ENCODE data around the gene LGALS8. TPM values are rescaled to one million over a fixed set of nuclear protein-coding genes. Genes with fewer than 3 reads are reported as not detected.
"Not testable (repeated sequence)": the region's sequence is repeated elsewhere in the genome, so short reads cannot be mapped to it uniquely, and the experiment has no call there.

LGALS8 gene
- total and polyA plus RNA-seq, 4 donors = 29.9 to 160 (median 53.1) TPM

DNA sequence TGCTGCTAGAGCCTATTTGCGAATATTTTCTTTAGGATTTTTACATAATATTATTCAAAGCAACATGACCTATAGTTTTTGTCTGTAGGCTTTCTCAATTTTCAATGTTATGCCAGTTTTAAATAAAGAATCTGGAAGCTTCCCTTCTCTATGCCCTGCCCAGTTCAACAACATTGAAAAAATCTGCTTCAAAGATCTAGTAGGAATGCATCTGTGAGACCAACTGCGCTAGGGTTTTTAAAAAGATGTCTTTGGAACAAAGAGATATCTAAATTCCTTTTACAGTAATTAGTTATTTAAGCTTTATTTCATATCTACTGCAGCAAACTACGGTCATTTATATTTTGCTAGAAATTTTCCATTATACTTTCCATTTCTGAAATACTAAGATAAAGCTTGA, 54.9 kb downstream of the LGALS8 start:
- TF ChIP-seq, protein P1, sequence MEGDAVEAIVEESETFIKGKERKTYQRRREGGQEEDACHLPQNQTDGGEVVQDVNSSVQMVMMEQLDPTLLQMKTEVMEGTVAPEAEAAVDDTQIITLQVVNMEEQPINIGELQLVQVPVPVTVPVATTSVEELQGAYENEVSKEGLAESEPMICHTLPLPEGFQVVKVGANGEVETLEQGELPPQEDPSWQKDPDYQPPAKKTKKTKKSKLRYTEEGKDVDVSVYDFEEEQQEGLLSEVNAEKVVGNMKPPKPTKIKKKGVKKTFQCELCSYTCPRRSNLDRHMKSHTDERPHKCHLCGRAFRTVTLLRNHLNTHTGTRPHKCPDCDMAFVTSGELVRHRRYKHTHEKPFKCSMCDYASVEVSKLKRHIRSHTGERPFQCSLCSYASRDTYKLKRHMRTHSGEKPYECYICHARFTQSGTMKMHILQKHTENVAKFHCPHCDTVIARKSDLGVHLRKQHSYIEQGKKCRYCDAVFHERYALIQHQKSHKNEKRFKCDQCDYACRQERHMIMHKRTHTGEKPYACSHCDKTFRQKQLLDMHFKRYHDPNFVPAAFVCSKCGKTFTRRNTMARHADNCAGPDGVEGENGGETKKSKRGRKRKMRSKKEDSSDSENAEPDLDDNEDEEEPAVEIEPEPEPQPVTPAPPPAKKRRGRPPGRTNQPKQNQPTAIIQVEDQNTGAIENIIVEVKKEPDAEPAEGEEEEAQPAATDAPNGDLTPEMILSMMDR (IDR thresholded peaks at IDR 0.05; ENCODE audit: control extremely low read depth, extremely low read depth) = no peak

DNA sequence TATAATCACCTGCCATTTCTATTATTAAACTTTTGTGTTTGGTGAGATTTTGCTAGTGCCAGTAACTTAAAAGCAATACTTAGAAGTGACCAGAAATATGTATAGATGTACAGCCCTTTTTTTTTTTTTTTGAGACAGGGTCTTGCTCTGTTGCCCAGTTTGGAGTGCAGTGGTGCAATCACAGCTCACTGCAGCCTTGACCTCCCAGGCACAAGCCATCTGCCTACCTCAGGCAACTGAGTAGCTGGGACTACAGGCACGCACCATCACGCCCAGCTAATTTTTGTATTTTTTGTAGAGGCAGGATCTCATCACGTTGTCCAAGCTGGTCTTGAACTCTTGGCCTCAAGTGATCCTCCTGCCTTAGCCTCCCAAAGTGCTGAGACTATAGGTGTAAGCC, 56.6 kb downstream of the LGALS8 start:
- DNase-seq; H3K27ac ChIP-seq (ENCODE audit: low read depth in 1 of 2, low read length in 1 of 2); H3K4me3 ChIP-seq; H3K4me1 ChIP-seq (ENCODE audit: control insufficient read depth in 5 of 5, insufficient read depth in 5 of 5, low read length in 5 of 5); H3K9me3 ChIP-seq (ENCODE audit: control insufficient read depth in 4 of 4, insufficient read depth in 3 of 4, low read length in 3 of 4); H3K9ac ChIP-seq (ENCODE audit: insufficient read depth in 1 of 2, low read length in 2 of 2); H3K27me3 ChIP-seq (ENCODE audit: control insufficient read depth in 3 of 3, insufficient read depth in 3 of 3, low read length in 2 of 3); ATAC-seq (ENCODE audit: insufficient read depth, low FRiP score): not testable (repeated sequence)
- peaks cover 16 to 30% (median 25%) of the 10 kb centered on the region in 4 donors for H3K36me3 ChIP-seq (ENCODE audit: control insufficient read depth in 4 of 4, insufficient read depth in 4 of 4, low read length in 4 of 4)
- WGBS, 2 donors = 96 to 97% methylated on average over 3 of the region's 3 CpGs

More for the DNA sequence above, 54.9 kb downstream of the LGALS8 start:
- H3K4me1 ChIP-seq (ENCODE audit: control insufficient read depth in 5 of 5, insufficient read depth in 5 of 5, low read length in 5 of 5) = no peaks in the 10 kb centered on the region
- no peak overlapping the region for H3K27ac ChIP-seq (ENCODE audit: low read depth in 1 of 2, low read length in 1 of 2)
- ATAC-seq (ENCODE audit: insufficient read depth, low FRiP score) = no peak
- H3K36me3 ChIP-seq (ENCODE audit: control insufficient read depth in 4 of 4, insufficient read depth in 4 of 4, low read length in 4 of 4) = peaks cover 13 to 30% (median 25%) of the 10 kb centered on the region in 4 donors
- no peak overlapping the region for H3K4me3 ChIP-seq
- H3K27me3 ChIP-seq (ENCODE audit: control insufficient read depth in 3 of 3, insufficient read depth in 3 of 3, low read length in 2 of 3) = no peaks in the 10 kb centered on the region
- H3K9me3 ChIP-seq (ENCODE audit: control insufficient read depth in 4 of 4, insufficient read depth in 3 of 4, low read length in 3 of 4) = no peaks in the 10 kb centered on the region
- 99% methylated on average over 3 of the region's 3 CpGs for WGBS, 2 donors
- no peak overlapping the region for H3K9ac ChIP-seq (ENCODE audit: insufficient read depth in 1 of 2, low read length in 2 of 2)
- no peak for DNase-seq

DNA sequence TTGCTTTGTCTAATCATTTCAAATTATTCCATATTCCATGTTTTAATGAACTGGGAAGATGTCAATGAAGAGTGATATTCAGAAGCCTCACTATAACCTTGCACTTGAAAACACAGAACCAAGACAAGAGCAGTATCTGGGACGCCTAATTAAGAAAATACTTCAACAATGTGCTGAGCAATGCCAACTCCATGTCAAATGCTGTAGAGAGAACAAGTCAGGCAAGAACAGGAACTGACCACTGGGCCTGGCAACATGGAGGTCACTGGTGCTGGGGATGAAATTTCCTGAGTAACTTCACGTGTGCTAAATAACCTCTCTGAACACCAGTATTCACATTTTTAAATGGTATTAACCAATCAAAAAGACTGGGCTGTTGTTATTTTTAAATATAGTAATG, 57.7 kb downstream of the LGALS8 start:
- ATAC-seq (ENCODE audit: insufficient read depth, low FRiP score) (no peak), DNase-seq (no peak)
- peaks cover 15 to 27% (median 25%) of the 10 kb centered on the region in 4 donors for H3K36me3 ChIP-seq (ENCODE audit: control insufficient read depth in 4 of 4, insufficient read depth in 4 of 4, low read length in 4 of 4)
- H3K4me1 ChIP-seq (ENCODE audit: control insufficient read depth in 5 of 5, insufficient read depth in 5 of 5, low read length in 5 of 5) = no peaks in the 10 kb centered on the region
- no peaks in the 10 kb centered on the region for H3K9me3 ChIP-seq (ENCODE audit: control insufficient read depth in 4 of 4, insufficient read depth in 3 of 4, low read length in 3 of 4)
- 90 to 95% methylated on average over 2 of the region's 2 CpGs for WGBS, 2 donors
- no peak overlapping the region for H3K27ac ChIP-seq (ENCODE audit: low read depth in 1 of 2, low read length in 1 of 2)
- no peaks in the 10 kb centered on the region for H3K27me3 ChIP-seq (ENCODE audit: control insufficient read depth in 3 of 3, insufficient read depth in 3 of 3, low read length in 2 of 3)
- TF ChIP-seq, protein P1 (IDR thresholded peaks at IDR 0.05; ENCODE audit: control extremely low read depth, extremely low read depth) = no peak
- H3K4me3 ChIP-seq = no peak overlapping the region
- H3K9ac ChIP-seq (ENCODE audit: insufficient read depth in 1 of 2, low read length in 2 of 2) = no peak overlapping the region

DNA sequence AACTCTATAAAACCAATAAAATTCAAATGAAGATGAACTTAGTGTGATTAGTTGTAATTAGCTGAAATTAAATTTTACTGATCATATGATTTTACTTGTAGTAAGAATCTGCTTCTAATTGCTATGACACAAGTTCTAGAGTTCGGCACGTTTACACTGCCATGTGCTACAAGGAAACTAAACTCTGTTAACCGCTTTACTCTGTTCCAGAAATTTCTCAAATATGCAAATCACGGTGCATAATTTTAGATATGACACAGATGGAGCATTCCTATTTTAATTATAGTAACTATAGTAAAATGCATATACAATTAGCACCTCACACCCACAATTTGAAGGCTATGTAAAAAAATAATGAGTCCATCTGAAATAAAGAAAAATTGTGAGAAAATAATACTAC, 65.7 kb downstream of the LGALS8 start:
- WGBS, 2 donors = 94 to 95% methylated on average over 4 of the region's 4 CpGs
- Histone ChIP-seq H3K27ac (ENCODE audit: low read depth in 1 of 2, low read length in 1 of 2) (no peak overlapping the region), H3K9me3 (ENCODE audit: control insufficient read depth in 4 of 4, insufficient read depth in 3 of 4, low read length in 3 of 4) (no peaks in the 10 kb centered on the region), H3K9ac (ENCODE audit: insufficient read depth in 1 of 2, low read length in 2 of 2) (no peak overlapping the region), H3K27me3 (ENCODE audit: control insufficient read depth in 3 of 3, insufficient read depth in 3 of 3, low read length in 2 of 3) (no peaks in the 10 kb centered on the region), H3K4me1 (ENCODE audit: control insufficient read depth in 5 of 5, insufficient read depth in 5 of 5, low read length in 5 of 5) (no peaks in the 10 kb centered on the region), H3K4me3 (no peak overlapping the region), H3K36me3 (ENCODE audit: control insufficient read depth in 4 of 4, insufficient read depth in 4 of 4, low read length in 4 of 4) (peaks cover 13 to 41% (median 25%) of the 10 kb centered on the region in 4 donors)
- DNase-seq (no peak), ATAC-seq (ENCODE audit: insufficient read depth, low FRiP score) (no peak)
- TF ChIP-seq, protein P1 (IDR thresholded peaks at IDR 0.05; ENCODE audit: control extremely low read depth, extremely low read depth) = no peak

Measured in lung (tissue), 12 donors.